HG02840 (cell line): ENCODE results near the gene PLCH1.

Experiments used
- ATAC-seq: cut with Tn5 transposase; IDR thresholded peaks from one replicate; pipeline ENCODE4 v1.9.1; 2021; ENCODE audit warnings: mild to moderate bottlenecking, moderate library complexity, moderate number of reproducible peaks; ENCODE audit not compliant: unreplicated experiment, low FRiP score

The PLCH1 gene, protein sequence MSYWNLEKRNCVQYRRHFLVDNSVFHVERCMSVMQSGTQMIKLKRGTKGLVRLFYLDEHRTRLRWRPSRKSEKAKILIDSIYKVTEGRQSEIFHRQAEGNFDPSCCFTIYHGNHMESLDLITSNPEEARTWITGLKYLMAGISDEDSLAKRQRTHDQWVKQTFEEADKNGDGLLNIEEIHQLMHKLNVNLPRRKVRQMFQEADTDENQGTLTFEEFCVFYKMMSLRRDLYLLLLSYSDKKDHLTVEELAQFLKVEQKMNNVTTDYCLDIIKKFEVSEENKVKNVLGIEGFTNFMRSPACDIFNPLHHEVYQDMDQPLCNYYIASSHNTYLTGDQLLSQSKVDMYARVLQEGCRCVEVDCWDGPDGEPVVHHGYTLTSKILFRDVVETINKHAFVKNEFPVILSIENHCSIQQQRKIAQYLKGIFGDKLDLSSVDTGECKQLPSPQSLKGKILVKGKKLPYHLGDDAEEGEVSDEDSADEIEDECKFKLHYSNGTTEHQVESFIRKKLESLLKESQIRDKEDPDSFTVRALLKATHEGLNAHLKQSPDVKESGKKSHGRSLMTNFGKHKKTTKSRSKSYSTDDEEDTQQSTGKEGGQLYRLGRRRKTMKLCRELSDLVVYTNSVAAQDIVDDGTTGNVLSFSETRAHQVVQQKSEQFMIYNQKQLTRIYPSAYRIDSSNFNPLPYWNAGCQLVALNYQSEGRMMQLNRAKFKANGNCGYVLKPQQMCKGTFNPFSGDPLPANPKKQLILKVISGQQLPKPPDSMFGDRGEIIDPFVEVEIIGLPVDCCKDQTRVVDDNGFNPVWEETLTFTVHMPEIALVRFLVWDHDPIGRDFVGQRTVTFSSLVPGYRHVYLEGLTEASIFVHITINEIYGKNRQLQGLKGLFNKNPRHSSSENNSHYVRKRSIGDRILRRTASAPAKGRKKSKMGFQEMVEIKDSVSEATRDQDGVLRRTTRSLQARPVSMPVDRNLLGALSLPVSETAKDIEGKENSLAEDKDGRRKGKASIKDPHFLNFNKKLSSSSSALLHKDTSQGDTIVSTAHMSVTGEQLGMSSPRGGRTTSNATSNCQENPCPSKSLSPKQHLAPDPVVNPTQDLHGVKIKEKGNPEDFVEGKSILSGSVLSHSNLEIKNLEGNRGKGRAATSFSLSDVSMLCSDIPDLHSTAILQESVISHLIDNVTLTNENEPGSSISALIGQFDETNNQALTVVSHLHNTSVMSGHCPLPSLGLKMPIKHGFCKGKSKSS (N-terminal part only)

GRCh38 chr3:155744626-155745324, at the start of gene PLCH1:
PLCH1 (minus strand) TSS chr3:155745071; CDS start chr3:155704224, 40,847 bp downstream.
- no peak for ATAC-seq

DNA sequence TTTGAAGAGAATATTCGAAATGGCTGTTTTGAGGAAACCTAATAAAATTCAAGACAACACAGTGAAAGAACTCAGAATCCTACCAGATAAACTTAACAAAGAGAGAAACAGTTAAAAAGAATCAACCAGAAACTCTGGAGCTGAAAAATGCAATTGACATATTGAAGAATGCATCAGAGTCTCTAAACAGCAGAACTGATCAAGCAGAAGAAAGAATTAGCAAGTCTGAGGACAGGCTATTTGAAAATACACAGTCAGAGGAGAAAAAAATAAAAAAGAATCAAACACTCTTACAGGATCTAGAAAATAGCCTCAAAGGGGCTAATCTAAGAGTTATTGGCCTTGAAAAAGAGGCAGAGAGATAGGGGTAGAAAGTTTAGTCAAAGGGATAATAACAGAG, 47.7 kb upstream of the PLCH1 start:
- no peak for ATAC-seq

DNA sequence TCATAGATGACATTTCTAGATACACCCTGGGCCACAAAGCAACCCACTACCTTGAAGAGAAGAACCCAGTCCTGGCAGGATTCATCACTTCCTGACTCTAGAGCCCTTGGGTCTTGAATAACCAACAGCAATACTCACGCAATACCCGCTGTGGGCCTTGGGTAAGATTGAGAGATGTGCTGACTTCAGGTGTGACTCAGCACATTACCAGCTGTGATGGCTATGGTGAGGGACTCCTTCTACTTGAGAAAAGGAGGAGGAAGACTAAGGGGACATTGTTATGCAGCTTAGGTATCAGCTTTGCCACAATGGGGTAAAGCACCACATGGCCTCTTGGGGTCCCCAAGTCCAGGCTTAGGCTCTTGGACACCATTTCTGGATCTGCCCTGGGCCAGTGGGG, 46.3 kb upstream of the PLCH1 start:
- ATAC-seq, result no peak

DNA sequence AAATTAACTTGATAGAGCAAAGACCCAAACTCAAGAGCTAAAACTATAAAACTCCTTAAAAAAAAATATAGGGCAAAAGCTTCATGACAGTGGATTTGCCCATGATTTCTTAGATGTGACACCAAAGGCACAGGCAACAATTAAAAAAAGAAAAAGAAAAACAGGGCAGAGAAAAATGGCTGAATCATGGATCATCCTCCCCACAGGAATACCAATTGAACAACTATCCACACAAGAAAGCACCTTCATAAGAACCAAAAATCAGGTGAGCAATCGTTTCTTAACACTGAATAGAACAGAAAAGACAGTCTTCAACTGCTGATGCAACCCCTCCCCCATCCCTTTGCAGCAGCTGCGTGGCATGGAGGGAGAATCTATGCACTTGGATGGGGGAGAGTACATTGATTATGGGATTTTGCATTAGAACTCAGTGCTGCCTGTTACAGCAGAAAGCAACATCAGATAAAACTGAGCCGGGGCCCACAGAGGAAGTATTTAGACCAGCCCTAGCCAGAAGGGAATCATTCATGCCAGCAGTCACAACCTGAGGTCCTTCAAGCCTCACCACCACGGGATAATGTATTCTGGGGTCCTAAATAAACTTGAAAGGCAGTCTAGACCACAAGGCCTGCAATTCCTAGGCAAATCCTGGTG, 45.5 kb upstream of the PLCH1 start:
- no peak for ATAC-seq

DNA sequence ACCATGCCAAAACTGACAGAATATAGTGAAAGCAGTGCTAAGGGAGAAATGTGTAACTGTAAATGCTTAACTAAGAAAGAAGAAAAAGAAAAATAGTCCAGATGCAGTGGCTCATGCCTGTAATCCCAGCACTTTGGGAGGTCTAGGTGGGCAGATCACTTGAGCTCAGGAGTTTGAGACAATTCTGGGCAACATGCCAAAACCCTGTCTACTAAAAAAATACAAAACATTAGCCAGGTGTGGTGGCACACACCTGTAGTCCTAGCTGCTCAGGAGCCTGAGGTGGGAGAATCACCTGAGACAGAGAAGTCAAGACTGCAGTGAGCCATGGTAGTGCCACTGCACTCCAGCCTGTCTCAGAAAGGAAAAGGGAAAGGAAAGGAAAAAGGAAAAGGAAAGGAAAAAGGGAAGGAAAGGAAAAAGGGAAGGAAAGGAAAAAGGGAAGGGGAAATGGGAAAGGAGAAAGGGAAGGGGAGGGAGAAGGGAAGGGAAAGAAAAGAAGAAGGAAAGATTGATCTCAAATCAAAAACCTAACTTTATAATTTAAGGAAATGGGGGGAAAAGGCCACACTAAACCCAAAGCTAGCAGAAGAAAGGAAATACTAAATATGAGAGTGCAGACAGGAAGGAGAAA, 40.9 kb upstream of the PLCH1 start:
- no peak for ATAC-seq

GRCh38 chr3:155782390-155782953, 37.6 kb upstream of the PLCH1 start:
- no peak for ATAC-seq

DNA sequence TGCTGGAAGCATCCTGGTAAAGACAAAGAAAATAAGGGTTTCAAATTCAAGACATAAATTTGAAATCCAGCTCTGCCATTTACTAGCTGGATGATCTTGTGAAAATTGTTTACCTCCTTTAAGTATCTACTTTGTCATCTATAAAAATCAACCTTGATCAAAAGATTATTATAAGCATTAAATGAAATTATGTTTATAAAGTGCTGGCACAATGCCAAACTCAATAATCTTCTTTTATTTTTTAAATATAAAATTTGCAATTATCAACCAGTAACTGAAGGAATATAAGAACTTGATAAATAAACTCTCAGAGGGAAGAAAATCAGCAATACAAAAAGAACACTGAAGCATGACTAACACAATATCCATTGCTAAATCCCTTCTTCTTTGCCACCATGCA, 35.4 kb upstream of the PLCH1 start:
- ATAC-seq, result no peak

DNA sequence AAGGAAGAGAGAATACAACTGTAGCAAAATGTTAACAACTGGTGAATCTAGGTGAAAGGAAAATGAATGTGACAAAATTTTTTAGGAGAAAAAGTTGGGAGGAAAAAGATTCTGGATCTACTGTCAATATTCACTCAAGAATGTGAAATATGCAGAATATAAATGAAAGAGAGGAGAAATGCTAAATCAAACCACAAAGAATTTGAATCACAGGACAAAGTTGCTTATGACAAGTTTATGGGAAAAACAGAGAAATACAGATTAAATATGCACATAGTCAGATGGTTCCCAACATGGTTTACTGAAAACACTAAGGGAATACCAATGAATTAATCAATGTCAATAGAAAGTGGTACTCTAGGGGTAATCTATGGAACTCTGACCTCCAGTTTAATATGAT, 33.6 kb upstream of the PLCH1 start:
- ATAC-seq, result no peak

DNA sequence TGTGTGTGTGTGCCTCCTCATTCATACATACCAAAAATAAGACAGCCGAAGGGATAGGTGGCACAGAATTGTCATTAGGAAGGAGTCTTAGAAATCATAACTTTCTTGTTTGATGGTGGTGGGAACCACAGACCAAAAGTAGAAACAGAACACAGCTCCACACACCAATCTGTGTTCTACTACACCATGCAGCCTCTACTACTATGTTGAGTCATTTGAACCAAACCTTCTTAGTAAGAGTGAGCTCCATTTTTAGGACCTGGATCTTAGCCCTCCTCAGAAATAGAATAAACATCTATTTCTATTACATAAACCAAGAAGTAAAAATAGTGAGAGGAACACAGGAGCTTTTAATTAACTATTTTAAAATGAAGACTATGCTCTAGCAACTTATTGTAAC, 27.9 kb upstream of the PLCH1 start:
- ATAC-seq, result no peak

DNA sequence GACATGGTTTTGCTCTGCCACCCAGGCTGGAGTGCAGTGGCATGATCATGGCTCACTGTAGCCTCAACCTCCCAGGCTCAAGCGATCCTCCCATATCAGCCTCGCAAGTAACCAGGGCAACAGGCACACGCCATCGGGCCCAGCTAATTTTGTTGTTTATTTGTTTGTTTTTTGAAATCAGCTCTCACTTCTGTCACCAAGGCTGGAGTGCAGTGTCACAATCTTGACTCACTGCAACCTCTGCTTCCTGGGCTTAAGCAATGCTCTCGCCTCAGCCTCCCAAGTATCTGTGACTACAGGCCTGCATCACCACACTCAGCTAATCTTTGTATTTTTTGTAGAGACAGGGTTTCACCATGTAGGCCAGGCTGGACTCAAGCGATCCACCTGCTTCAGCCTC, 26.3 kb upstream of the PLCH1 start:
- ATAC-seq, result no peak

- no peak for ATAC-seq
Observed at GRCh38 chr3:155766206-155766605, 21.3 kb upstream of the PLCH1 start.

- ATAC-seq, result no peak
Observed at GRCh38 chr3:155763870-155764463, 19.1 kb upstream of the PLCH1 start.

GRCh38 chr3:155760653-155761052, 15.8 kb upstream of the PLCH1 start:
- no peak for ATAC-seq

- no peak for ATAC-seq
Observed at GRCh38 chr3:155757577-155757976, 12.7 kb upstream of the PLCH1 start.

DNA sequence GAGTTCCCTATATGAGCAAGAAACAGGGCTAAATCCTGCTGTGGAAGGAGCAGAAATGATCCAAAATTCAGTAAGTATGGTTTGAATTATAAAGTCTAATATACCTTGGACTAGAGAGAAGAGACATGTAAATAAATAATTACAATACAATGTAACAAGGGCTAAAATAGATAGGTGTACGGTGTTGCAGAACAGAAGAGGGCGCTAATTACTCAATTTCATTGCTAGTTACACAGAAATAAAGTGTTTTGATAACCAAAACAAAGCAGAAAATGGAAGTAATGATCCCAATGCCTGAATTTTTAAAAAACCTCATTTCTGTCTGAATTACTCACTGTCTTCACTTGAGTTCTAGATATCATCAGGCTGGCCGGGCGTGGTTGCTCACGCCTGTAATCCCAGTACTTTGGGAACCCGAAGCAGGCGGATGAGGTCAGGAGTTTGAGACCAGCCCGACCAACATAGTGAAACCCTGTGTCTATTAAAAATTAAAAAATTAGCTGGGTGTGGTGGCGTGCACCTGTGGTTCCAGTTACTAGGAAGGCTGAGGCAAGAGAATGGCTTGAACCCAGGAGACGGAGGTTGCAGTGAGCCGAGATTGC, 8.3 kb upstream of the PLCH1 start:
- no peak for ATAC-seq

DNA sequence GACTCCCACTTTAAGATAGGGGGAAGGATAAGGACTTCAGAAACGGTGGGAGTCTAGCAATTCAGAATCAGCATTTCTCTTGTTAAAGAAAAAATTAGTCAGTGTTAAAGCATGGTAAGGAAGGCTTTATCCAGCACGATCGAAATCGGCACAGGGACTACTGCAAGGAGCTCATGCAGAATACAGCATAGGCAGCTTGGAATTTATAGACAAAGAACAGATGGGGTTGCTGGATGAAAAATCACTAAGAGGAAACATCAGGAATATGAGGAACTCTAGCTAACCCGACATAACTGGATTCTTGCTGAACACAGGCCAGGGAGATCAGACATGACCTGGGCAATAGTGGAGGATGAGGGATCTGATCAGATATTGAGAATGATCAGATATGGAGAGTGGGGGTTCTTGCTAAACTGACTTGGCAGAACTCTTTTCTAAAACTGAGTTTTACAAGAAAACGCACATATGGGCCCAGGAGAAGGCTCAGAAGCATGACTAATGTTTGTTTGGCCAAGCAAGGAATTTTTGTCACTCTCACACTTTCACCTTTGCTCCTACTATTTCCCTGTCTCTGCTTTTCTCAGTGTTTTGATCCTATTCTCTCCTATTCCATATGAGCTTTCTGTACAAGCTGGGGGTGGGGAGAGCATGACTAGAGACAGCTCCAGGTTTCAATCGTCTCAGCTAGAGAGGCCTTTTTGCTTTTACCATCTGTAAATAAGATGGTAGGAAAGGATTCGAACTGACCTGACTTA, 3.9 kb upstream of the PLCH1 start:
- no peak for ATAC-seq

DNA sequence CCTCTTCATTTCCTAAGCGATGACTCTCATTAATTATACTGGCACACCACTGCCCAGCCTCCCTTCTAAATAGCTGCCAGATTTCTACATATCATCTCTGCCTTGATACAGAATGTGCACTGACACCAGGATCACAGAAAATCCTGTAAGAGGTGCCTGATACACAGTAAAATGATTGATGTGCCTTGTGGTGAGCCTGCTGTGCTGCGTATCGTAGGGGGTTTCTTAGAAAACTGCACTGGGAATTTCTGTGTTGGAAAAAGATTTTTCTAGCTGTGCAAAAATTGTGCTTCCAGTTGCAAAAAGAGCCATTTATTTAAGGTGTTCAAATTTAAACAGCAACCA, 3.0 kb upstream of the PLCH1 start:
- ATAC-seq, result no peak
